Measurements from ENCODE around the gene FRS3. TPM values are rescaled to one million over a fixed set of nuclear protein-coding genes. Genes with fewer than 3 reads are reported as not detected.

The FRS3 gene
- total and polyA plus RNA-seq, 2 of the 13 experiments (the other 11 are each of a cell fraction or from before 2014, with no cell fraction given), result 3.0 to 7.4 TPM

DNA sequence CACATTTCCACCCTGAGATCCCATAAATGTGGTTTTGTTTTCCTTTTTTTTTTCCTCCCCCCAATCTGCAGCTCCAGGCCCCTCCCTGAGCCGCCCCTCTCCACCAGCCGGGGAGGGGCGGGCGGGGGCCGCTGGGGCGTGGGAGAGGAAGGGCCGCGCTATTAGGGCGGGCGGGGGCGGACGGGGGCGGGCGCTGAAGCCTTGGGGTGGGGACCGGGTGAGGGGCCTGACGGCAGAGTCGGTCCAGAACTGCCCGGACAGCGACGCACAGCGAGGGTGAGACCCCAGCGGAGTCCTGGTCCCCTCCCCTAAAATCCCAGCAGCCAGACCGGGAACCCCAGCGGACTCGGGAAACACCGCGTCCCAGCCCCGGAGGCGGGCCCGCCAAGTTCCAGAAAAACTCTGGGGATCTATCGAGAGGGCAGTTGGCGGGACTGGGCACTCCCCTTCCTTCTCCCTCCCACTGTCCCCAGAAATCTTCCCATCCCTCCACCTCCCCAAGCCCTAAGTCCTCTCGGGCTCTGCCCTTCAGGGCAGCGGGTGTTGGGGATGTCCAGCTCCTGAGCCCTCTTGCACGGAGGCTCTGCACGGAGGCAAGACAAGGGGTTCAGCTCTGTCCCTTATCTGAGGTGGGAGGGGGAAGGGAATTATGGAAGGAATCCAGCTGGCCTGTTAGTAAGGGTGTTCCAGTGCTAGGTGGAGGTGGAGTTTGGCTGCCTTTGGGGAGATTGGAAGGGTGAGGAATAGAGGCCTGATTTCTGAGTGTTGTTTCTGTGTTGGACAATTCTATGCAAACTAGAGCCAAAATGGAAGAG is 1.1 kb upstream of the FRS3 start, which contains the start of gene PRICKLE4 (continued):
- TF ChIP-seq GABPA (IDR thresholded peaks at IDR 0.05; ENCODE audit: low read depth, low read length) (no peak), GABPA (CRISPR knock-in tag; IDR thresholded peaks at IDR 0.05; ENCODE audit: low read depth) (no peak), ZNF569 (CRISPR knock-in tag; IDR thresholded peaks at IDR 0.05; ENCODE audit: borderline replicate concordance) (no peak), XRCC5 (optimal IDR thresholded peaks at IDR 0.05; ENCODE audit: low read length) (no peak), JUNB (CRISPR knock-in tag; IDR thresholded peaks at IDR 0.05; ENCODE audit: borderline replicate concordance) (peak; percentile 36; the same call in 1 of the 2 replicates), ZNF7 (CRISPR knock-in tag; IDR thresholded peaks at IDR 0.05) (no peak), AGO1 (IDR thresholded peaks at IDR 0.05; ENCODE audit: low read depth, low read length, poor library complexity, severe bottlenecking) (no peak), ZNF772 (CRISPR knock-in tag; IDR thresholded peaks at IDR 0.05) (peak; percentile 29; the same call in 1 of the 2 replicates), ZNF329 (CRISPR knock-in tag; IDR thresholded peaks at IDR 0.05; ENCODE audit: low read depth) (no peak), GABPB1 (CRISPR knock-in tag; IDR thresholded peaks at IDR 0.05) (0 out of 2 replicates have a peak, but pooled peaks have one; percentile 4), ZNF598 (CRISPR knock-in tag; IDR thresholded peaks at IDR 0.05; ENCODE audit: borderline replicate concordance) (0 out of 2 replicates have a peak, but pooled peaks have one; percentile 72), ZNF572 (CRISPR knock-in tag; IDR thresholded peaks at IDR 0.05) (no peak), CEBPB (IDR thresholded peaks at IDR 0.05; ENCODE audit: borderline replicate concordance, low read depth, low read length) (no peak), ZNF879 (CRISPR knock-in tag; IDR thresholded peaks at IDR 0.05) (0 out of 2 replicates have a peak, but pooled peaks have one; percentile 47), PCBP1 (IDR thresholded peaks at IDR 0.05; ENCODE audit: borderline replicate concordance, low read depth, low read length) (no peak)
- TF ChIP-seq, protein P1, sequence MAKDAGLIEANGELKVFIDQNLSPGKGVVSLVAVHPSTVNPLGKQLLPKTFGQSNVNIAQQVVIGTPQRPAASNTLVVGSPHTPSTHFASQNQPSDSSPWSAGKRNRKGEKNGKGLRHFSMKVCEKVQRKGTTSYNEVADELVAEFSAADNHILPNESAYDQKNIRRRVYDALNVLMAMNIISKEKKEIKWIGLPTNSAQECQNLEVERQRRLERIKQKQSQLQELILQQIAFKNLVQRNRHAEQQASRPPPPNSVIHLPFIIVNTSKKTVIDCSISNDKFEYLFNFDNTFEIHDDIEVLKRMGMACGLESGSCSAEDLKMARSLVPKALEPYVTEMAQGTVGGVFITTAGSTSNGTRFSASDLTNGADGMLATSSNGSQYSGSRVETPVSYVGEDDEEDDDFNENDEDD (CRISPR knock-in tag; IDR thresholded peaks at IDR 0.05; ENCODE audit: borderline replicate concordance), result no peak
- TF ChIP-seq, protein P2, sequence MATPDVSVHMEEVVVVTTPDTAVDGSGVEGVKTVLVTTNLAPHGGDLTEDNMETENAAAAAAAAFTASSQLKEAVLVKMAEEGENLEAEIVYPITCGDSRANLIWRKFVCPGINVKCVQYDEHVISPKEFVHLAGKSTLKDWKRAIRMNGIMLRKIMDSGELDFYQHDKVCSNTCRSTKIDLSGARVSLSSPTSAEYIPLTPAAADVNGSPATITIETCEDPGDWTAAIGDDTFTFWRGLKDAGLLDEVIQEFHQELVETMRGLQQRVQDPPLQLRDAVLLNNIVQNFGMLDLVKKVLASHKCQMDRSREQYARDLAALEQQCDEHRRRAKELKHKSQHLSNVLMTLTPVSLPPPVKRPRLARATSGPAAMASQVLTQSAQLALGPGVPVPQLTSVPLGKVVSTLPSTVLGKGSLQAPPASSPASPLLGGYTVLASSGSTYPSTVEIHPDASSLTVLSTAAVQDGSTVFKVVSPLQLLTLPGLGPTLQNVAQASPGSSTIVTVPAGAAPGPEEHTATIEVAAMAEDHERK (CRISPR knock-in tag; IDR thresholded peaks at IDR 0.05; ENCODE audit: low read depth), result no peak
- TF ChIP-seq, protein P3, sequence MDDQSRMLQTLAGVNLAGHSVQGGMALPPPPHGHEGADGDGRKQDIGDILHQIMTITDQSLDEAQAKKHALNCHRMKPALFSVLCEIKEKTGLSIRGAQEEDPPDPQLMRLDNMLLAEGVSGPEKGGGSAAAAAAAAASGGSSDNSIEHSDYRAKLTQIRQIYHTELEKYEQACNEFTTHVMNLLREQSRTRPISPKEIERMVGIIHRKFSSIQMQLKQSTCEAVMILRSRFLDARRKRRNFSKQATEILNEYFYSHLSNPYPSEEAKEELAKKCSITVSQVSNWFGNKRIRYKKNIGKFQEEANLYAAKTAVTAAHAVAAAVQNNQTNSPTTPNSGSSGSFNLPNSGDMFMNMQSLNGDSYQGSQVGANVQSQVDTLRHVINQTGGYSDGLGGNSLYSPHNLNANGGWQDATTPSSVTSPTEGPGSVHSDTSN (CRISPR knock-in tag; IDR thresholded peaks at IDR 0.05; ENCODE audit: borderline replicate concordance), result no peak
- TF ChIP-seq, protein P4, sequence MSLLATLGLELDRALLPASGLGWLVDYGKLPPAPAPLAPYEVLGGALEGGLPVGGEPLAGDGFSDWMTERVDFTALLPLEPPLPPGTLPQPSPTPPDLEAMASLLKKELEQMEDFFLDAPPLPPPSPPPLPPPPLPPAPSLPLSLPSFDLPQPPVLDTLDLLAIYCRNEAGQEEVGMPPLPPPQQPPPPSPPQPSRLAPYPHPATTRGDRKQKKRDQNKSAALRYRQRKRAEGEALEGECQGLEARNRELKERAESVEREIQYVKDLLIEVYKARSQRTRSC (CRISPR knock-in tag; IDR thresholded peaks at IDR 0.05; ENCODE audit: low read depth), result no peak
- TF ChIP-seq, protein P5, sequence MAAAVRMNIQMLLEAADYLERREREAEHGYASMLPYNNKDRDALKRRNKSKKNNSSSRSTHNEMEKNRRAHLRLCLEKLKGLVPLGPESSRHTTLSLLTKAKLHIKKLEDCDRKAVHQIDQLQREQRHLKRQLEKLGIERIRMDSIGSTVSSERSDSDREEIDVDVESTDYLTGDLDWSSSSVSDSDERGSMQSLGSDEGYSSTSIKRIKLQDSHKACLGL (CRISPR knock-in tag; IDR thresholded peaks at IDR 0.05), result no peak; the same call in 1 of the 2 replicates
- TF ChIP-seq, protein P6, sequence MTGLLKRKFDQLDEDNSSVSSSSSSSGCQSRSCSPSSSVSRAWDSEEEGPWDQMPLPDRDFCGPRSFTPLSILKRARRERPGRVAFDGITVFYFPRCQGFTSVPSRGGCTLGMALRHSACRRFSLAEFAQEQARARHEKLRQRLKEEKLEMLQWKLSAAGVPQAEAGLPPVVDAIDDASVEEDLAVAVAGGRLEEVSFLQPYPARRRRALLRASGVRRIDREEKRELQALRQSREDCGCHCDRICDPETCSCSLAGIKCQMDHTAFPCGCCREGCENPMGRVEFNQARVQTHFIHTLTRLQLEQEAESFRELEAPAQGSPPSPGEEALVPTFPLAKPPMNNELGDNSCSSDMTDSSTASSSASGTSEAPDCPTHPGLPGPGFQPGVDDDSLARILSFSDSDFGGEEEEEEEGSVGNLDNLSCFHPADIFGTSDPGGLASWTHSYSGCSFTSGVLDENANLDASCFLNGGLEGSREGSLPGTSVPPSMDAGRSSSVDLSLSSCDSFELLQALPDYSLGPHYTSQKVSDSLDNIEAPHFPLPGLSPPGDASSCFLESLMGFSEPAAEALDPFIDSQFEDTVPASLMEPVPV (CRISPR knock-in tag; IDR thresholded peaks at IDR 0.05), result 0 out of 2 replicates have a peak, but pooled peaks have one; percentile 34
